ENCODE results near the gene AURKA.

AURKA gene

DNA sequence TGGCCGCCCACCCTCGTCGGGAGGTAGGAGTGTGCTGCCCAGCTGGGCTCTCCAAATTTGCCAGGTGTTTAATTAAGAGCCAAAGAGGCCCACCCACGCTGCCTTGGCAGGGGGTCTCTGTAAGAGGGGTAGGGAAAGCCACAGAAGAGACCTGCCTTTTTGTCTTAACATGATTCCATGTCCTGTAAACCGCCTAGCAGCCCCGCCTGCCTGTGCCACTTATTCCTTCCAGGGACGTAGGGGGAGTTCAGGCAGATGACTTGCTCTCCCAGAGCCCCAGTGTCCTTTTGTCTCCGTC is 31.2 kb downstream of the AURKA start:
- no peak overlapping the region for H2AFZ ChIP-seq (ENCODE audit: low read length)
- peaks cover 9% of the 10 kb centered on the region for H3K4me1 ChIP-seq (ENCODE audit: insufficient read depth, low read length, severe bottlenecking)
- no peaks in the 10 kb centered on the region for H4K20me1 ChIP-seq (ENCODE audit: insufficient read depth, low read length)
- no peak overlapping the region for H3K4me3 ChIP-seq (ENCODE audit: low read depth, low read length, poor library complexity, severe bottlenecking)
- TF ChIP-seq, protein P1, sequence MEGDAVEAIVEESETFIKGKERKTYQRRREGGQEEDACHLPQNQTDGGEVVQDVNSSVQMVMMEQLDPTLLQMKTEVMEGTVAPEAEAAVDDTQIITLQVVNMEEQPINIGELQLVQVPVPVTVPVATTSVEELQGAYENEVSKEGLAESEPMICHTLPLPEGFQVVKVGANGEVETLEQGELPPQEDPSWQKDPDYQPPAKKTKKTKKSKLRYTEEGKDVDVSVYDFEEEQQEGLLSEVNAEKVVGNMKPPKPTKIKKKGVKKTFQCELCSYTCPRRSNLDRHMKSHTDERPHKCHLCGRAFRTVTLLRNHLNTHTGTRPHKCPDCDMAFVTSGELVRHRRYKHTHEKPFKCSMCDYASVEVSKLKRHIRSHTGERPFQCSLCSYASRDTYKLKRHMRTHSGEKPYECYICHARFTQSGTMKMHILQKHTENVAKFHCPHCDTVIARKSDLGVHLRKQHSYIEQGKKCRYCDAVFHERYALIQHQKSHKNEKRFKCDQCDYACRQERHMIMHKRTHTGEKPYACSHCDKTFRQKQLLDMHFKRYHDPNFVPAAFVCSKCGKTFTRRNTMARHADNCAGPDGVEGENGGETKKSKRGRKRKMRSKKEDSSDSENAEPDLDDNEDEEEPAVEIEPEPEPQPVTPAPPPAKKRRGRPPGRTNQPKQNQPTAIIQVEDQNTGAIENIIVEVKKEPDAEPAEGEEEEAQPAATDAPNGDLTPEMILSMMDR (IDR thresholded peaks at IDR 0.05; ENCODE audit: low read length): no peak
- TF ChIP-seq EZH2 (IDR thresholded peaks at IDR 0.05; ENCODE audit: borderline replicate concordance, low read length): no peak
- no peak overlapping the region for H3K9ac ChIP-seq (ENCODE audit: low read length)
- no peaks in the 10 kb centered on the region for H3K9me3 ChIP-seq (ENCODE audit: low read length)
- H3K79me2 ChIP-seq (ENCODE audit: insufficient read depth, low read length): no peaks in the 10 kb centered on the region
- no peak overlapping the region for H3K27ac ChIP-seq (ENCODE audit: low read depth, low read length, poor library complexity, severe bottlenecking)
- no peak overlapping the region for H3K4me2 ChIP-seq (ENCODE audit: low read length)
- H3K36me3 ChIP-seq (ENCODE audit: insufficient read depth, low read length): no peaks in the 10 kb centered on the region; the same call in 1 of the 2 replicates
- no peaks in the 10 kb centered on the region for H3K27me3 ChIP-seq (ENCODE audit: insufficient read depth, low read length)
- H3F3A ChIP-seq (ENCODE audit: insufficient read depth, low read length): no peaks in the 10 kb centered on the region
- no peaks in the 10 kb centered on the region for H3K9me2 ChIP-seq (ENCODE audit: low read depth, low read length)

DNA sequence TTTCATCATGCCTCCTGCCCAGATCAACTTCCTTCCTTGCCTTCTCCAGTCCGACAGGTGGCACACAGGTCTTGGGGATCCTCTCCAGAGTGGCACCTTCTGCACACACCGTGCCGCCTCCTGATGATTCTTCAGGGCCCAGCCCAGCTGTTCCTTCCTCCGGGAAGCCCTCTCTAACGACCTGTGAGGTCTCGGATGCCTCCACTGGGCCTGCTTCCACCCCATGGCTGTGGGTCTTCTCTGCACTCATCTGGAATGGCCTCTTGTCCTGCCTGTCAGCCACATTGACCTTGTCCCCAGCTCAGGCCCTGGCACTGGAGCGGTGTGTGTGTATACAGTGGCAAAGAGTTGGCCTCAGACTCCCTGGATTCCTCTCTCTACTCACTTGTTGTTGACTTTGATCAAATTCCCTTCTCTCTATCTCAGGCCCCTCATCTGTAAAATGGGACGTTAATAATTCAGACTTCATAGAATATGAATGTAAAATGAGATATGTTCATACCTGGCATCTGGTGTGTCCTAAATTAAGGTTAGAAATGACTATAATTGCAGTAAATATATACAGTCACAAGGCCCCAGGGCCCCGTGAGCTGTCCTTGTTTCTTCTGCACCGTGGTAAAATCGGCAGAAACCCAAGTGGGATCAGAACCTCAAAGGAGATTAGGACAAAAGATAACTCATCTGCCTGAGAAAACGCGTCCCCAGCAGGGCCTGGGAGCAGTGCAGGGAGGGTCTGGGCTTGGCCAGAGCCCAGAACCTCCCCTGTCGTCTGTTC is 31.7 kb downstream of the AURKA start:
- Histone ChIP-seq H3K4me2 (ENCODE audit: low read length) (no peak overlapping the region), H3F3A (ENCODE audit: insufficient read depth, low read length) (no peaks in the 10 kb centered on the region), H3K9me2 (ENCODE audit: low read depth, low read length) (no peaks in the 10 kb centered on the region), H3K9ac (ENCODE audit: low read length) (no peak overlapping the region), H3K36me3 (ENCODE audit: insufficient read depth, low read length) (no peaks in the 10 kb centered on the region), H3K27ac (ENCODE audit: low read depth, low read length, poor library complexity, severe bottlenecking) (no peak overlapping the region), H4K20me1 (ENCODE audit: insufficient read depth, low read length) (no peaks in the 10 kb centered on the region), H3K4me3 (ENCODE audit: low read depth, low read length, poor library complexity, severe bottlenecking) (no peak overlapping the region), H3K79me2 (ENCODE audit: insufficient read depth, low read length) (no peaks in the 10 kb centered on the region), H3K4me1 (ENCODE audit: insufficient read depth, low read length, severe bottlenecking) (peaks cover 9% of the 10 kb centered on the region), H3K9me3 (ENCODE audit: low read length) (no peaks in the 10 kb centered on the region), H2AFZ (ENCODE audit: low read length) (no peak overlapping the region), H3K27me3 (ENCODE audit: insufficient read depth, low read length) (no peaks in the 10 kb centered on the region)
- TF ChIP-seq, protein P1 (IDR thresholded peaks at IDR 0.05; ENCODE audit: low read length): no peak
- TF ChIP-seq EZH2 (IDR thresholded peaks at IDR 0.05; ENCODE audit: borderline replicate concordance, low read length): no peak

DNA sequence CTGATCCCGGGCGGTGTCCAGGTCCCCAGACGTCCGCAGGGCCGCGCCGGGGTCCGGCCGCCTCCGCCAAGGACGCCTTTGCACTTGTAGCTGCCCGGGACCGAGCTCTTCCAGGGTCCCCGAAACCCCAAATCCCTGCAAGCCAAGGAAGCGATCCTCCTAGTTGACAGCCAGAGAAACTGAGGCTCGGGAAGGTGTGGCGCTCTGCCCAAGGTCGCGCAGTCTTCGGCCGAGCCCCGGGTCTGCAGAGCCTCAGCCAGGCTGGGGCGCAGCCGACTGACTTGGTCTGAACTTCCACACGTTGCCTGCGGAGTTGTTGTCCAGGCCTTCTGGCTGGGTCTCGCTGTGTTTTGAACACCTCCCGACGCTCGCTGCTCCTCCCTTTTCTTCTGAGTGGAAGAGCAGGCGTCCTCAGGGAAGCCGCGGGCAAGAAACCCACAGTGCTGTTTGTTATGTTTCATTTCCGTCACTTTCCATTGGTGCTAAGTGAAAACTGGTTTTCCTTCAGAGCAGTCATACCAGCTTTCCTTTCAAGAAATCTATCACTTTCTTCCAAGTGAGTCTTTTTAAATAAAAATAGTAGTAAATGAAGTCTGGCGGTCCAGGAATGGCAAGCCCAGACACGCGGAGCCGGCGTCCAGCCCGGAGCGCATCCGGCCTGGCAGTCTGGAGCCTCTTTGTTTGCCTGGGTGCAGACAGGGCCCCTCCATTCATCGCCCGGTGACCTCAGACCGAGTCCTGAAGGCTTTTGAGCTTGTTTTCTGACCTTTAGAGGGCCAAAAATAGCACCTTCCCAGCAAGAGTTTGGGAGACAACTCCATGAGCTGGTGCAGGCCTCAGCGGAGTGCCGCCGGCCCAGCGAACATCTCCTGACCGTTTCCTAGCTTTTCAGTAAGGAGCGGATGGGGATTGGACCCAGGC is 32.5 kb downstream of the AURKA start:
- peak overlapping the region; percentile 80 for H3K4me2 ChIP-seq (ENCODE audit: low read length)
- no peaks in the 10 kb centered on the region for H3K9me2 ChIP-seq (ENCODE audit: low read depth, low read length)
- no peaks in the 10 kb centered on the region for H3K27me3 ChIP-seq (ENCODE audit: insufficient read depth, low read length)
- no peak for TF ChIP-seq EZH2 (IDR thresholded peaks at IDR 0.05; ENCODE audit: borderline replicate concordance, low read length)
- TF ChIP-seq, protein P1 (IDR thresholded peaks at IDR 0.05; ENCODE audit: low read length): no peak
- H3K4me1 ChIP-seq (ENCODE audit: insufficient read depth, low read length, severe bottlenecking): peaks cover 9% of the 10 kb centered on the region
- H3K4me3 ChIP-seq (ENCODE audit: low read depth, low read length, poor library complexity, severe bottlenecking): peak overlapping the region; percentile 60
- no peak overlapping the region for H2AFZ ChIP-seq (ENCODE audit: low read length)
- no peaks in the 10 kb centered on the region for H3K9me3 ChIP-seq (ENCODE audit: low read length)
- no peaks in the 10 kb centered on the region for H4K20me1 ChIP-seq (ENCODE audit: insufficient read depth, low read length)
- no peaks in the 10 kb centered on the region for H3K79me2 ChIP-seq (ENCODE audit: insufficient read depth, low read length)
- no peaks in the 10 kb centered on the region for H3F3A ChIP-seq (ENCODE audit: insufficient read depth, low read length)
- no peak overlapping the region for H3K27ac ChIP-seq (ENCODE audit: low read depth, low read length, poor library complexity, severe bottlenecking)
- H3K36me3 ChIP-seq (ENCODE audit: insufficient read depth, low read length): no peaks in the 10 kb centered on the region
- peak overlapping the region; percentile 54; the same call in 1 of the 2 replicates for H3K9ac ChIP-seq (ENCODE audit: low read length)

Measured in OCI-LY1 (cell line).